GM19397 (cell line): Measurements from ENCODE around the gene MYO18A.
"Not testable (repeated sequence)": the region's sequence is repeated elsewhere in the genome, so short reads cannot be mapped to it uniquely, and the experiment has no call there.

ENCODE experiments used
- ATAC-seq: cut with Tn5 transposase; IDR thresholded peaks from one replicate; pipeline ENCODE4 v1.9.1; 2021; ENCODE audit warnings: mild to moderate bottlenecking, moderate library complexity; ENCODE audit not compliant: unreplicated experiment

MYO18A gene

GRCh38 chr17:29196769-29197515, 16.7 kb upstream of the MYO18A start:
- ATAC-seq = no peak

- no peak for ATAC-seq
These were observed 15.4 kb upstream of the MYO18A start for GRCh38 chr17:29195465-29196081.

- ATAC-seq = no peak
These were observed 14.5 kb upstream of the MYO18A start for GRCh38 chr17:29194669-29195068.

GRCh38 chr17:29193146-29193545, 12.9 kb upstream of the MYO18A start:
- no peak for ATAC-seq

GRCh38 chr17:29190592-29191207, 10.5 kb upstream of the MYO18A start:
- ATAC-seq = no peak

GRCh38 chr17:29190039-29190438, 9.8 kb upstream of the MYO18A start:
- no peak for ATAC-seq

GRCh38 chr17:29189355-29189754, 9.2 kb upstream of the MYO18A start:
- no peak for ATAC-seq

- no peak for ATAC-seq
These were observed 1.0 kb upstream of the MYO18A start for GRCh38 chr17:29181226-29181625.

GRCh38 chr17:29180788-29181160, 576 bp upstream of the MYO18A start:
- ATAC-seq = no peak

- ATAC-seq = no peak
These were observed 765 bp downstream of the MYO18A start for GRCh38 chr17:29179232-29180033.

GRCh38 chr17:29178750-29179231, 1.4 kb downstream of the MYO18A start:
- no peak for ATAC-seq

- no peak for ATAC-seq
These were observed 2.1 kb downstream of the MYO18A start for GRCh38 chr17:29177871-29178749.

- no peak for ATAC-seq
These were observed 2.7 kb downstream of the MYO18A start for GRCh38 chr17:29177541-29177870.

GRCh38 chr17:29176558-29177351, 3.4 kb downstream of the MYO18A start:
- peak; percentile 45 for ATAC-seq

- no peak for ATAC-seq
These were observed 4.8 kb downstream of the MYO18A start for GRCh38 chr17:29175349-29175748.

- ATAC-seq = no peak
These were observed 7.6 kb downstream of the MYO18A start for GRCh38 chr17:29172589-29172988.

- no peak for ATAC-seq
These were observed 9.5 kb downstream of the MYO18A start for GRCh38 chr17:29170682-29171081.

- no peak for ATAC-seq
These were observed 10.2 kb downstream of the MYO18A start for GRCh38 chr17:29169806-29170591.

- not testable (repeated sequence) for ATAC-seq
These were observed 11.5 kb downstream of the MYO18A start for GRCh38 chr17:29168759-29169126.
